Measurements from ENCODE around the gene SNX9. TPM values are rescaled to one million over a fixed set of nuclear protein-coding genes. Genes with fewer than 3 reads are reported as not detected.

SNX9 gene
- total RNA-seq (ENCODE audit: unreplicated experiment), result 68.6 TPM
- long read RNA-seq, full-length matches to known transcripts, result 57 of 71 reads
- long read RNA-seq, partial matches to known transcripts, result 8 of 71 reads
- long read RNA-seq, other reads (novel, unspliced or antisense), result 6 of 71 reads

- Mint-ChIP-seq H3K27me3 (ENCODE audit: unreplicated experiment) (peaks cover 16% of the 10 kb centered on the region), H3K27ac (ENCODE audit: unreplicated experiment) (peak within 1 kb of the TSS; percentile 99), H3K9me3 (ENCODE audit: unreplicated experiment) (no peaks in the 10 kb centered on the region), H3K4me1 (ENCODE audit: unreplicated experiment) (peaks cover 37% of the 10 kb centered on the region), H3K4me3 (ENCODE audit: unreplicated experiment) (peak within 1 kb of the TSS; percentile 92), H3K36me3 (ENCODE audit: low read depth, unreplicated experiment) (peaks cover 20% of the 10 kb centered on the region)
- peak; percentile 74 for DNase-seq (ENCODE audit: low spot score)
- no peak for TF ChIP-seq CTCF (IDR thresholded peaks at IDR 0.05; ENCODE audit: unreplicated experiment)
Observed at GRCh38 chr6:157823001-157823527, at the start of gene SNX9. TSS of gene SNX9 (plus strand) at chr6:157823246. CDS start at chr6:157823435, 189 bp downstream.

GRCh38 chr6:157773248-157773773 is 49.7 kb upstream of the SNX9 start:
- peaks cover 14% of the 10 kb centered on the region for H3K27me3 Mint-ChIP-seq (ENCODE audit: unreplicated experiment)
- H3K4me3 Mint-ChIP-seq (ENCODE audit: unreplicated experiment), result peak overlapping the region; percentile 75
- no peak for TF ChIP-seq CTCF (IDR thresholded peaks at IDR 0.05; ENCODE audit: unreplicated experiment)
- H3K9me3 Mint-ChIP-seq (ENCODE audit: unreplicated experiment), result peaks cover 9% of the 10 kb centered on the region
- DNase-seq (ENCODE audit: low spot score), result no peak
- H3K36me3 Mint-ChIP-seq (ENCODE audit: low read depth, unreplicated experiment), result peaks cover 13% of the 10 kb centered on the region
- peaks cover 24% of the 10 kb centered on the region for H3K4me1 Mint-ChIP-seq (ENCODE audit: unreplicated experiment)
- H3K27ac Mint-ChIP-seq (ENCODE audit: unreplicated experiment), result peak overlapping the region; percentile 80

- Mint-ChIP-seq H3K4me1 (ENCODE audit: unreplicated experiment) (peaks cover 16% of the 10 kb centered on the region), H3K27me3 (ENCODE audit: unreplicated experiment) (peaks cover 14% of the 10 kb centered on the region), H3K9me3 (ENCODE audit: unreplicated experiment) (peaks cover 9% of the 10 kb centered on the region), H3K36me3 (ENCODE audit: low read depth, unreplicated experiment) (peaks cover 13% of the 10 kb centered on the region), H3K27ac (ENCODE audit: unreplicated experiment) (peak overlapping the region; percentile 80), H3K4me3 (ENCODE audit: unreplicated experiment) (peak overlapping the region; percentile 75)
- DNase-seq (ENCODE audit: low spot score), result no peak
- no peak for TF ChIP-seq CTCF (IDR thresholded peaks at IDR 0.05; ENCODE audit: unreplicated experiment)
Observed at GRCh38 chr6:157774153-157775135, 48.6 kb upstream of the SNX9 start.

- H3K9me3 Mint-ChIP-seq (ENCODE audit: unreplicated experiment), result peaks cover 9% of the 10 kb centered on the region
- DNase-seq (ENCODE audit: low spot score), result no peak
- peaks cover 13% of the 10 kb centered on the region for H3K36me3 Mint-ChIP-seq (ENCODE audit: low read depth, unreplicated experiment)
- no peak overlapping the region for H3K27ac Mint-ChIP-seq (ENCODE audit: unreplicated experiment)
- H3K27me3 Mint-ChIP-seq (ENCODE audit: unreplicated experiment), result peaks cover 14% of the 10 kb centered on the region
- no peak for TF ChIP-seq CTCF (IDR thresholded peaks at IDR 0.05; ENCODE audit: unreplicated experiment)
- H3K4me1 Mint-ChIP-seq (ENCODE audit: unreplicated experiment), result peaks cover 14% of the 10 kb centered on the region
- no peak overlapping the region for H3K4me3 Mint-ChIP-seq (ENCODE audit: unreplicated experiment)
Observed at GRCh38 chr6:157775376-157775775, 47.7 kb upstream of the SNX9 start.

All from endothelial cell (in vitro differentiated cells).